HG03064 (cell line): ENCODE measurements around the gene NVL.
"Not testable (repeated sequence)": the region's sequence is repeated elsewhere in the genome, so short reads cannot be mapped to it uniquely, and the experiment has no call there.

Experiments used
- ATAC-seq: cut with Tn5 transposase; IDR thresholded peaks from one replicate; pipeline ENCODE4 v1.9.1; 2021; ENCODE audit warnings: low read depth; ENCODE audit not compliant: unreplicated experiment

NVL gene

GRCh38 chr1:224338150-224338838 lies 8.3 kb upstream of the NVL start:
- ATAC-seq, result no peak

GRCh38 chr1:224333939-224334786 lies 4.2 kb upstream of the NVL start:
- no peak for ATAC-seq

- peak; percentile 45 for ATAC-seq
These were observed 3.4 kb upstream of the NVL start for GRCh38 chr1:224333309-224333926.

GRCh38 chr1:224331824-224332223 lies 1.9 kb upstream of the NVL start:
- ATAC-seq, result no peak

GRCh38 chr1:224331326-224331725 lies 1.4 kb upstream of the NVL start:
- no peak for ATAC-seq

GRCh38 chr1:224329484-224329841 lies 509 bp downstream of the NVL start:
- ATAC-seq, result no peak

- no peak for ATAC-seq
These were observed 1.3 kb downstream of the NVL start for GRCh38 chr1:224328644-224329043.

GRCh38 chr1:224325959-224326358 lies 4.0 kb downstream of the NVL start:
- no peak for ATAC-seq

GRCh38 chr1:224321706-224322105 lies 8.3 kb downstream of the NVL start:
- ATAC-seq, result no peak

GRCh38 chr1:224317383-224318045 lies 12.5 kb downstream of the NVL start:
- no peak for ATAC-seq

GRCh38 chr1:224312025-224312424 lies 17.9 kb downstream of the NVL start:
- ATAC-seq, result no peak

GRCh38 chr1:224311503-224311902 lies 18.5 kb downstream of the NVL start:
- not testable (repeated sequence) for ATAC-seq

GRCh38 chr1:224308064-224308463 lies 21.9 kb downstream of the NVL start:
- ATAC-seq, result no peak

GRCh38 chr1:224304767-224305166 lies 25.2 kb downstream of the NVL start:
- ATAC-seq, result no peak

GRCh38 chr1:224302947-224303346 lies 27.0 kb downstream of the NVL start:
- ATAC-seq, result no peak

- ATAC-seq, result no peak
These were observed 28.6 kb downstream of the NVL start for GRCh38 chr1:224301391-224301790.

GRCh38 chr1:224300346-224300745 lies 29.6 kb downstream of the NVL start:
- no peak for ATAC-seq

GRCh38 chr1:224298346-224299330 lies 31.3 kb downstream of the NVL start:
- ATAC-seq, result no peak

- ATAC-seq, result no peak
These were observed 35.2 kb downstream of the NVL start for GRCh38 chr1:224294775-224295174.

- ATAC-seq, result no peak
These were observed 37.6 kb downstream of the NVL start for GRCh38 chr1:224292419-224292818.
